GM19397 (cell line): ENCODE results near the gene ZNF491.
"Not testable (repeated sequence)": the region's sequence is repeated elsewhere in the genome, so short reads cannot be mapped to it uniquely, and the experiment has no call there.

Experiments used
- ATAC-seq: cut with Tn5 transposase; IDR thresholded peaks from one replicate; pipeline ENCODE4 v1.9.1; 2021; ENCODE audit warnings: mild to moderate bottlenecking, moderate library complexity; ENCODE audit not compliant: unreplicated experiment

Gene ZNF491

DNA sequence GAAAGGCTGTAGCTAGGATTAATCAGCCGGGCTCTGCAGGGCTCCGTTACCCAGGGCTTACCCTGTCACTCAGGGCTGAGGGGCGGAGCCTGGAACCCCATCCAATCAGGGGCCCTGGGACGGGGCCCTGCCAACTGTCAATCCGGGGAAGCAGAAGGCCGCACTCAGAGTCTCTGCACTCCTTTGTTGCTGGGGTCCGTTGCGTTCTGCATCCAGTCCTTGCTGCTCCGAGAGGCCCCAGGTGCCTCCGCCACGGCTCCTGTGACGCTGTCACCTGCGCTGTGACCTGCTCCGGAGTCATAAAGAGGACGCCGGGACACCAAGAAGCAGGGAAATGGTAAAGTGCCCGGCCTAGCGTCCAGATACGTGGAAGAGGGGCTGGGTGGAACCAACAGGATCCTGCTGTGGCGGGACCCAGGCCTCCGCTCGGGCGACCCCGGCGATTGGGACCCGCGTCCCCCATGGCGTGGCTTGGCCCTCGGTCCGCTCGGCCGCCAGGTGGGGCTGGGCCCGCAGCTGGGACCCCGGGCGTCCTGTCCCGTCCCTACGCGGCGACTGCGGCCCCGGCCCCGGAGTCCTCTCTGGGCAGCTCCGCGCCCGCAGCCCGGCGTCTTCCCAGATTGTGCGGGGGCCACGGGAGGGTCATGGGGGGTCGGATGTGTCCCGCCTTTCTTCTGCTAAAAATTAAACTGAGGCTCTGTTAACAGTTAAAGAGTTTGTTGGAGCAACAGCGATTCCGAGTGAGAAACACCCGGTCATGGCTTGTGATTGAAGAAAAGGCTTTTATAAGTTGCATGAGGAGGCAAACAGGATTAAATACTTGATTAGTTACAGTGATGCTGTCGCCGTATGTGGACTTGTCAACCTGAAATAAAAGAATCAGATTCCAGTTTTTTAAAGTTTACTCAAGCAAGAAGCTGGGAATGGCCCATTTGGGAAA lies at the start of gene ZNF491:
ZNF491 (plus strand) TSS at position 133 of the 940 bp plus-strand sequence. CDS start 7,431 bp downstream, outside the sequence.
- ATAC-seq, result peak; percentile 90

DNA sequence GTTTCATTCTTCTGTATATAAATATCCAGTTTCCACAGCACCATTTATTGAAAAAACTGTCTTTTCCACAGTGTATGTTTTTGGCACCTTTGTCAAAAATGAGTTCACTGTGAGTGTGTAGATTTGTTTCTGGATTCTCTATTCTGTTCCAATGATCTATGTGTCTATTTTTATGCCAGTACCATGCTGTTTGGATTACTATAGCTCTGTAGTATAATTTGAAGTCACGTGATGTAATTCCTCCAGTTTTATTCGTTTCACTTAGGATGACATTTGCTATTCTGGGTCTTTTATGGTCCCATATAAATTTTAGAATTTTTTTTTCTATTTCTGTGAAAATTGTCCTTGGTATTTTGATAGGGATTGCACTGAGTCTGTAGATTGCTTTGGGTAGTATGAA lies 48.6 kb upstream of the ZNF491 start:
- ATAC-seq, result no peak

DNA sequence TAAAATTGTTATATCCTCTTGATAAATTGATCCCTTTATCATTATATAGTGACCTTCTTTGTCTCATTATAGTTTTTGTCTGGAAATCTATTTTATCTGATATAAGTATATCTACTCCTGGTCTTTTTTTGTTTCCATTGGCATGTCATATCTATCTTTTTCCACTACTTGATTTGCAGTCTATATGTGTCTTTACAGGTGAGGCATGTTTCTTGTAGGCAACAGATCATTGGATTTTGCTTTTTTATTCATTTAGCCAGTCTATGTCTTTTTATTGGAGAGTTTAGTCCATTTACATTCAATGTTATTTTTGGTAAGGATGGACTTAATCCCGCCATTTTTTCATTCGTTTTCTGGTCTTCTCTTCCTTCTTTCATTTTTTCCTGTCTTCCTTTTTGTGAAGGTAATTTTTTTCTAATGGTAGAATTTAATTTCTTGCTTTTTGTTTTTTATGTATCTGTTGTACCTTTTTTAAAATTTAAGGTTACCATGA lies 46.0 kb upstream of the ZNF491 start:
- no peak for ATAC-seq

DNA sequence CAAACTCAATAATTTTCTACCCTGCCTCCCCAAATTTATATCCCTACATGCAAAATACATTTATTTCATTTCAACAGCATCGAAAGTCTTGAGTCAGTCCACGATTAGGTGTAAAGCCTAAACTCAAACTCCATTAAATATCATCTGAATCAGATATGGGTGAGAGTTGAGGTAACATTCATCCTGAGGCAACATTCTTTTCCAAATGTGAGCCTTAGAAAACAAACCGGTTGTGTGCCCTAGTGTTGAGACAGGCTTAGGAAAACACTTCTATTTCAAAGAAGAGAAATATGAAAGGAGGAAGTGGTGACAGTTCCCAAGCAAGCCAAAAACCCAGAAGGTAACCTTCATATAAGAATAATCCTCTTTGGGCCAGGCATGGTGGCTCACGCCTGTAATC lies 43.7 kb upstream of the ZNF491 start:
- no peak for ATAC-seq

DNA sequence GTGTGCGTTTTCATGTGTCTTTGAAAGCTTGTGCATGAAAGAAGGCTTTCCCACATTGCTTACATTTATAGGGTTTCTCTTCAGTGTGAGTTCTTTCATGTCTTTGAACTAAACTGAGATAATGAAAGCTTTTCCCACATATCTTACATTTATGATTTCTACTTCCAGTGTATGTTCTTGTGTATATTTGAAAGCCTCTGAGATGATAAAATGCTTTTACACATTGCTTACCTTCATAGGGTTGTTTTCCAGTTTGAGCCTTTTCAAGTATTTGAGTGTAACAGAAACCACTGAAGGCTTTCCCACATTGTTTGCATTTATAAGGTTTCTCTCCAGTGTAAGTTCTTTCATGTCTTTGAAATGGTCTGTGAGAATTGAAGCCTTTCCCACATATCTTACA lies 41.4 kb upstream of the ZNF491 start:
- ATAC-seq, result no peak

DNA sequence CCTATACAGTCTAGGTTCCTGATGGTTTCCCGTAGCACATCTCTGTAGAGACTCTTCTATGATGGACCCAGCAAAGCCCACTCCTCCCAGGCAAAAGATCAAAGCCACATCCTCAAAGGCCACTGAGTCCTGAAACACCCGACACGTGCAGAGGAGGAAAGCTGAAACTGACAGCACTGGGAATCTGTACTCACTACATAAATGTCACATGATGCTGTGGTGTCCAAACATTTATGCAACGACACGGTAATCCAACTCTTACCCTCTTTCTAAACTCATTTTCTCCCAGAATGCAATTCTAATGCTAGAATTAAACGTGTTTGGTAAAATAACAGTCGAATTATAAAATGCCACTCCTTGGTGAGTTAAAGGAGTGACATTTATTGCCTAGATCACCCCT lies 38.5 kb upstream of the ZNF491 start:
- ATAC-seq, result no peak

DNA sequence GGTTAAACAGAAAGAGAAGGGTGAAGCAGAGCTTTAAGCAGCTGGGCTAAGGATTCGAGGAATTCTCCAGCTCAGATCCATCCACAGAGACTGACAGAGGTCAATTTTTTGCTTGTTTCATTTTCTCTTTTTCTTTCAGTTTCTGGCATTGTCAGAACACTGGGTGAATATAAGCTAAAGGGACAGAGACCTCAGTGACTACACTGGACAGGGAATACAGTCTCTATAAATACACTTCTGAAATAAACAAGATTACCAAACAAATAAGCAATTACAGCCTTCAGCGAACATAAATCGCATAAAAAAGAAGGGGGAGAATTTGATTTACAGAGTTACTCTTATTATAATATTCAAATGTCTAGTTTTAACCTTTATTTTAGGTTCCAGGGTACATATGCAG lies 35.2 kb upstream of the ZNF491 start:
- ATAC-seq, result no peak

DNA sequence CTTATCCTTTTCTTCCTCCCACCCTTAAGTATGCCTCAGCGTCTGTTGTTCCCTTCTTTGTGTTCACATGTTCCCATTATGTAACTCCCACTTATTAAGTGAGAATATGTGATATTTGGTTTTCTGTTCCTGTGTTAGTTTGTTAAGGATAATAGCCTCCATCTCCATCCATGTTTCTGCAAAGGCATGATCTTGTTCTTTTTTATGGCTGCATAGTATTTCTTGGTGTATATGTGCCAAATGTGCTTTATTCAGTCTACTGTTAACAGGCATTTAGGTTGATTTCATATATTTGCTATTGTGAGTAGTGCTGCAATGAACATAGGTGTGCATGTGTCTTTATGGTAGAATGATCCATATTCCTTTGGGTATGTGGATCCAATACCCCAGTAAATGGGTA lies 34.7 kb upstream of the ZNF491 start:
- no peak for ATAC-seq

DNA sequence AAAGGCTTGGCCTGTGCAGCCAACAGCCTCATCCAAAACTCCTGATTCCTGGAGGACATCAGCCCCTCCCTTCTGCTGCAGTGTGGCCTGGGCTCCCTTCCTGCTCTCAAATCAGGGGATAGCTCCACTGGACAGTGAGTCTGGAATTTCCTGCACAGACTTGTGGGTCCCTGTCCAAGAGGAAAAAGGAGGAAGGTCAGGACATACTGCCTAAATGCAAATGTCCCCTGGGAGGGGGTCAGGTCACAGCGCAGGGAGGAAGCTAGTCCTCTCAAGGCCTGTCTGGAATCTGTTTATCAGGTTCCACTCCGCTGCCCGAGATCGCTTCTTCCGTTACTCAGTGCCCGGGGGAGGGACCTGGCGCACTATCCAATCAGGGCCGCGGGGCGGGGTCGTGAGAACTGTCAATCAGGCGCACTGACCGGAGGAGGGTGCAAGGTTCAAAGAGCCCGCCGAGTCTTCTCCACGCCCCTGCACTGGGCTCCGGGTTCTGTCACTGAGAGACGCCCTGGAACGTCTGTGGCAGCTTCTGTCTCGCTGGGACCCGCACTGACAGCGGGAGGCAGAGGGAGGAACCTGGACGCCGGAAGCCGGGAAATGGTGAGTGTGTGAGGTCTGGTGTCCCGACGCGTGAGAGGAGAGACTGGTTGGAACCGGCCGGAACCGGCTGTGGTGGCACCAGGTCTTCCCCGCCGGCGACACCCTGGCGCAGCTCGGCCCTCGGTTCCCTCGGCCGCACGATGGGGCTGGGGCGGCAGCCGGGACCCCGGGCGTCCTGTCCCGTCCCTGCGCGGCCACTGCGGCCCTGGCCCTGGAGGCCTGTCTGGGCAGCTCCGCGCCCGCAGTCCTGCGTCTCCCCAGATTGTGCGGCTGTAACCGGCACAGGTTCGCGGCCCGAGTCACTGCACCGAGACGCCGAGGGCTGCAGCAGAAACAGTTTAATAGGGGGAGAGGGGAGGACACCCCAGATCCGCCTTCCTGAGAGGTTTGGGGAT lies 31.4 kb upstream of the ZNF491 start, which contains the start of gene ZNF441:
ZNF441 (plus strand) TSS at position 404 of the 995 bp plus-strand sequence; CDS start at position 598, 194 bp downstream.
- peak; percentile 87 for ATAC-seq

DNA sequence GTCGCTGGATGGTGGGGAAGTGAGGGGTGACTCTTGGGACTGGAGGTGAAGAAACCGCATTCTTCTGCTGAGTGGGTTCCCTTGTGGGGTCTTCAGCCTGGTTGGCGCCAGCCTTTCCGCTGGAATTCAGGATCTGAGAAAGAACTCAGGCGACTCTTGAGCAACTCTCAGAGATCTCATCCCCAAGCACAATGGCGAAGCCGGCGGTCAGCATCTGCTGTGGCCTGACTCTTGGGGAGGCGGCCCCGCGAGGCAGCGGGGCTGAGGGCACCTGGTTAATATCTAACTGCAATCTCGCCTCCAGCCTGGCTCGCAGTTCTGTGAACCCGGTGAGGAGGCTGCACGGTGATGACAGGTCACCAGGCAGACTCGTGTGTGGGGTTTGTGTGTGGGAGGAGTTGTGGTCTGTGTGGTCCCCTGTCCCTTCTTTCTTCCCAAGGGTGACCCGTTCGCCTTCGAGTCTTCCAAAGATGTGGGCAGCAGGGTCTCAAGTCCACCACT lies 30.6 kb upstream of the ZNF491 start:
- ATAC-seq, result peak; percentile 31

DNA sequence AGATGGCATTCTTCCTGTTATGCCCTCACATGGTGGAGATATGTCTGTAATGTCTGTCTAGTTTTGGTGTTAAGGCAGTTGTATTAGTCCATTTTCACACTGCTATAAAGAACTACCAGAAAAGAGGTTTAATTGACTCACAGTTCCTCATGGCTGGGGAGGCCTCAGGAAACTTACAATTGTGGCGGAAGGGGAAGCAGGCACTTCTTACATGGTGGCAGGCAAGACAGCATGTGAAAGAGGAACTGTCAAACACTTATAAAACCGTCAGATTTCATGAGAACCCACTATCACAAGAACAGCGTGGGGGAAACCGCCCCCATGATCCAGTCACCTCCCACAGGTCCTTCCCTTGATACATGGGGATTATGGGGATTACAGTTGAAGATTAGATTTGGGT lies 28.3 kb upstream of the ZNF491 start:
- no peak for ATAC-seq

DNA sequence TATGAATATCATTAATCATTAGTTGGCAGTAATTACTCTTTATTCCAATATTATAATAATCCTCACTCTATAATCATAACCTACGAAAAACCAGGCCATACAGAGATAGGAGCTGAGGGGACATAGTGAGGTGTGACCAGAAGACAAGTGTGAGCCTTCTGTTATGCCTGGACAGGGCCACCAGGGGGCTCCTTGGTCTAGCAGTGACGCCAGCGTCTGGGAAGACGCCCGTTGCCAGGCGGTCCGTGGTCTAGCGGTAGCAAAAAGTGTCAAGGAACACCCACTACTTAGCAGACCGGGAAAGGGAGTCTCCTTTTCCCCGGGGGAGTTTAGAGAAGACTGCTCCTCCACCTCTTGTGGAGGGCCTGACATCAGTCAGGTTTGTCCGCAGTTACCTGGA lies 26.8 kb upstream of the ZNF491 start:
- not testable (repeated sequence) for ATAC-seq

DNA sequence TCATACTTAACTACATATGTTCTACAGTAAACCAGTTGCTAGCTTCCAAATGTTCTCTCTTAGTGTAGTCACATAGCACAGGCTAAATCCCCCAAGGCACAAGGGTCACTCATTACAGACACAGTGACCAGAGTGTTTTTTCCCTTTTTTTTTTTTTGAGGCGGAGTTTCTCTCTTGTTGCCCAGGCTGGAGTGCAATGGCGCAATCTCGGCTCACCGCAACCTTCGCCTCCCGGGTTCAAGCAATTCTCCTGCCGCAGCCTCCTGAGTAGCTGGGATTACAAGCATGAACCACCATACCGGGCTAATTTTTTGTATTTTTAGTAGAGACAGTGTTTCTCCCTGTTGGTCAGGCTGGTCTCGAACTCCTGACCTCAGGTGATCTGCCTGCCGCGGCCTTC lies 21.7 kb upstream of the ZNF491 start:
- not testable (repeated sequence) for ATAC-seq

DNA sequence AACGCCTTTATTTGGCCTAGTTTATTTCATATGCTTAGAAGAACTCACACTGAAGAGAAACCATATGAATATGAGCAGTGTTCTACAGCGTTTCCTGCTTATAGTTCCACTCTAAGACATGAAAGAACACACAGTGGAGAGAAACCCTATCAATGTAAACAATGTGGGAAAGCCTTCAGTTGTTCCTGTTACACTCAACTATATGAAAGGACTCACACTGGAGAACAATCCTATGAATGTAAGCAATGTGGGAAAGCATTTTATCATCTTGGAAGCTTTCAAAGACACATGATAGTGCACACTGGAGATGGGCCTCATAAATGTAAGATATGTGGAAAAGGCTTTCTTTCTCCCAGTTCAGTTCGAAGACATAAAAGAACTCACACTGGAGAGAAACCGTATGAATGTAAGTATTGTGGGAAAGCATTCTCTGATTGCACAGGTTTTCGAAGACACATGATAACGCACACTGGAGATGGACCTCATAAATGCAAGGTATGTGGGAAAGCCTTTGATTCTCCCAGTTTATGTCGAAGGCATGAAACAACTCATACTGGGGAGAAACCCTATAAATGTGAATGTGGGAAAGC lies 17.8 kb upstream of the ZNF491 start:
- ATAC-seq, result no peak

DNA sequence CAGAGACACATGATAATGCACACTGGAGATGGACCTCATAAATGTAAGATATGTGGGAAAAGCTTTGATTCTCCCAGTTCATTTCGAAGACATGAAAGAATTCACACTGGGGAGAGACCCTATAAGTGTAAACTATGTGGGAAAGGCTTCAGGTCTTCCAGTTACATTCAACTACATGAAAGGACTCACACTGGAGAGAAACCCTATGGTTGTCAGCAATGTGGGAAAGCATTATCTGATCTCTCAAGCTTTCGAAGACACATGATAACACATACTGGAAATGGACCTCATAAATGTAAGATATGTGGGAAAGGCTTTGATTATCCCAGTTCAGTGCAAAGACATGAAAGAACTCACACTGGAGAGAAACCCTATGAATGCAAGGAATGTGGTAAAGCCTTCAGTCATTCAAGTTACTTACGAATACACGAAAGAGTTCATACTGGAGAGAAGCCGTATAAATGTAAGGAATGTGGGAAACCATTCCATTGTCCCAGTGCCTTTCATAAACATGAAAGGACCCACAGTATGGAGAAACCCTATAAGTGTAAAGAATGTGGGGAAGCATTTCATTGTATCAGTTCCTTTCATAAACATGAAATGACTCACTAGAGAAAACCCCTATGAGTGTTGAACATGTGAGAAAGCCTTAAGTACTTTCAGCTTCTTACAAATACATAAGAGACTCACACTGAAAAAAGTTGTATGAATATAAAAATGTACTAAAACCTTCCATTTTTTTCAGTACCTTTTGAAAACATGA lies 16.8 kb upstream of the ZNF491 start:
- ATAC-seq, result no peak

DNA sequence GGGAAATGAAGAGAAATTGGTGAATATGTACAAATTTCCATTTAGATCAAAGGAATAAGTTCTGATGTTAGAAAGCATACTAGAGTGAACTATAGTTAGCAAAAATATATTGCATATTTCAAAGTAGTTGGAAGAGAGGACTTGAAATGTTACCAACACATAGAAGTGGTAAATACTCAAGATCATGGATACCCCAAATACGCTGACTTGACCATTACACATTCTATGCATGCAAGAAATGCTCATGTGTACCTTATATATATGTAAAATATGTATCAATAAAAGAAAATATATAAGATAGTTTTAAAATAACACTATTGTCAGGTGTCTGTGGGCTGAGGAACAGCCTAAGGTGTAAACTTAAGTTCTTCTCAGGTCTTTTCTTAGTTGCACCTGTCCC lies 14.6 kb upstream of the ZNF491 start:
- ATAC-seq, result no peak

DNA sequence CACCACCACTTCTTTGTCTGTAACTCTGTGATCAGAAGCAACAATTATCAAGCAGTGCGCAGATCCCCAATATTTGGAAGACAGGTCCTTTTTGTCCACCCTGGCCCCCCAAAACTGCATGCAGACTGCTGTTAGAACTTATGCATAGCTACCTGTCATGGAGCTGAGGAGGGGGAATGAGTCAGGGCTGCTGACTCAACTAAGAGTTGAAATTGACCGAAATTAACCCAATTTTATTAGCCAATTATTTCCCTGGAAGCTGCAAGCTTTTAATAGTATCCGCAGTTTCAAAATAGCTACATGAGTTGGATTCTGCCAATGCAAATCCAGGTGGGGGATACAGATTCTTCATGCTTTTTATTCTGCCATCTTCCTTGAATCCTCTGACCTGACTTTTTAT lies 14.0 kb upstream of the ZNF491 start:
- ATAC-seq, result no peak

DNA sequence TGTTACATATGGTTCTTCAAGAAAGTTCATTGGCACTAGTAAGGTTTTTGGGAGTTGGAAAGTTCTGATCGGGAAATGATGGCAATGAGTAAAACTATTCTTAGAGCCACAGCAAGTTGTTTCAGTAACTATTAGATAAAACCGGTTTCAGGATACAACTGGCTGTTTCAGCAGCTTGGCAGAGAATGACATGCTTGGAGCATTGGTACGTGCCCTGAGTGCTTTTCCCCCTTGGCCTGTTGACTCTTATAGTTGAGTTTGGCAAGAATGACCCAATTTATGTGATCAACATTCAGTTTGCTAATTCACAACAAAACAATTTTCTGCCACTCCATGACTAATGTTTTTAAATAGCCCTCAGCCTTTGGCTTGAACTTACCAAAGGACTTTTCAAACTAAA lies 10.8 kb upstream of the ZNF491 start:
- no peak for ATAC-seq

DNA sequence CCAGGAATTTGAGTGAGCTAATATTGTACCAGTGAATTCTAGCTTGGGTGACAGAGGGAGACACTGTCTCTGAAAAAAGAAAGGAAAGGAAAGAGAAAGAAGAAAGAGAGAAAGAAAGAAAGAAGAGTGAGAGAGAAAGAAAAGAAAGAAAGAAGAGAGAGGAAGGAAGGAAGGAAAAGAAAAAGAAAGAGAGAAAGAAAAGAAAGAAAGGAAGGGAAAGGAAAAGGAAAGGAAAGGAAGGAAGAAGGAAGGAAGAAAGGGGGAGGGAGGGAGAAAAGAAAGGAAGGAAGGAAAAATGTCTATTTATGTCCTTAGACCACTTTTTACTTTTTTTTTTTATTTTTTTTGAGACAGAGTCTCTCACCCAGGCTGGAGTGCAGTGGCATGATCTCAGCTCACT lies 5.4 kb upstream of the ZNF491 start:
- no peak for ATAC-seq

DNA sequence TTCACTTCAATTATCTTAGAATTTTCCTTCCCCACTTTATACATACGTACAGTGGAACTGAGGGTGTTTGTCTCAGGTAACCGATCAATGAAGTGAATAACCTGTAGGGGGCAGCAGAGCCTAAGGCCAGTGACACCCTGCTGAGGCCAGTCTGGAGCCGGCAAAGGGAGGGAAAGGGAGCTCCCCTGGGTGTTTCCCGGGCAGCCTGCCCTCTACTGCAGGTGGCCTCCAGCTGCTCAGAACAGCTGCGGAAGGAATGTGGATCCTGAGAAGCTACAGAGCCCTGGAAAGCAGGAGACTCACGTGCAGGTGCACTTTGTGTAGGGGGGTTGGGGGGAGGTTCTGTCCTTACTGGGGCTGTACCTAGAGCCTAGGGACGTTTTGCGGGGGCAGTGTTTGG lies 832 bp upstream of the ZNF491 start:
- peak; percentile 52 for ATAC-seq
